ENCODE results near the gene IL12RB2.

Gene IL12RB2

GRCh38 chr1:67322442-67322841, 14.8 kb downstream of the IL12RB2 start:
- no peaks in the 10 kb centered on the region for H3K9me2 ChIP-seq (replicated peaks; ENCODE audit: insufficient read depth, low read length)
- no peaks in the 10 kb centered on the region for H4K20me1 ChIP-seq (ENCODE audit: insufficient read depth, low read length)
- no peak overlapping the region for H3K9ac ChIP-seq (ENCODE audit: low read length)
- H3K27ac ChIP-seq (ENCODE audit: low read length), result no peak overlapping the region
- H3K4me2 ChIP-seq (ENCODE audit: low read depth, low read length), result no peak overlapping the region
- no peaks in the 10 kb centered on the region for H3K27me3 ChIP-seq (replicated peaks; ENCODE audit: insufficient read depth, low read length)
- TF ChIP-seq, protein P1, sequence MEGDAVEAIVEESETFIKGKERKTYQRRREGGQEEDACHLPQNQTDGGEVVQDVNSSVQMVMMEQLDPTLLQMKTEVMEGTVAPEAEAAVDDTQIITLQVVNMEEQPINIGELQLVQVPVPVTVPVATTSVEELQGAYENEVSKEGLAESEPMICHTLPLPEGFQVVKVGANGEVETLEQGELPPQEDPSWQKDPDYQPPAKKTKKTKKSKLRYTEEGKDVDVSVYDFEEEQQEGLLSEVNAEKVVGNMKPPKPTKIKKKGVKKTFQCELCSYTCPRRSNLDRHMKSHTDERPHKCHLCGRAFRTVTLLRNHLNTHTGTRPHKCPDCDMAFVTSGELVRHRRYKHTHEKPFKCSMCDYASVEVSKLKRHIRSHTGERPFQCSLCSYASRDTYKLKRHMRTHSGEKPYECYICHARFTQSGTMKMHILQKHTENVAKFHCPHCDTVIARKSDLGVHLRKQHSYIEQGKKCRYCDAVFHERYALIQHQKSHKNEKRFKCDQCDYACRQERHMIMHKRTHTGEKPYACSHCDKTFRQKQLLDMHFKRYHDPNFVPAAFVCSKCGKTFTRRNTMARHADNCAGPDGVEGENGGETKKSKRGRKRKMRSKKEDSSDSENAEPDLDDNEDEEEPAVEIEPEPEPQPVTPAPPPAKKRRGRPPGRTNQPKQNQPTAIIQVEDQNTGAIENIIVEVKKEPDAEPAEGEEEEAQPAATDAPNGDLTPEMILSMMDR (IDR thresholded peaks at IDR 0.05; ENCODE audit: low read length), result no peak
- TF ChIP-seq EZH2 (optimal IDR thresholded peaks at IDR 0.05; ENCODE audit: low read depth, low read length) (no peak), EZH2phosphoT487 (IDR thresholded peaks at IDR 0.05; ENCODE audit: low read length) (no peak)
- no peak for DNase-seq
- H3K79me2 ChIP-seq (ENCODE audit: low read length), result no peaks in the 10 kb centered on the region
- no peaks in the 10 kb centered on the region for H3K36me3 ChIP-seq (replicated peaks; ENCODE audit: insufficient read depth, low read length)
- no peaks in the 10 kb centered on the region for H3K9me3 ChIP-seq (replicated peaks; ENCODE audit: insufficient read depth, low read length)
- H3F3A ChIP-seq (ENCODE audit: insufficient read depth, low read length), result no peaks in the 10 kb centered on the region
- H3K4me3 ChIP-seq (ENCODE audit: low read length), result no peak overlapping the region
- no peak overlapping the region for H2AFZ ChIP-seq (ENCODE audit: low read length)
- H3K4me1 ChIP-seq (ENCODE audit: low read length), result no peaks in the 10 kb centered on the region

- Histone ChIP-seq H3K79me2 (ENCODE audit: low read length) (no peaks in the 10 kb centered on the region), H3K9me2 (replicated peaks; ENCODE audit: insufficient read depth, low read length) (no peaks in the 10 kb centered on the region), H3K36me3 (replicated peaks; ENCODE audit: insufficient read depth, low read length) (no peaks in the 10 kb centered on the region), H3K9me3 (replicated peaks; ENCODE audit: insufficient read depth, low read length) (no peaks in the 10 kb centered on the region), H3F3A (ENCODE audit: insufficient read depth, low read length) (no peaks in the 10 kb centered on the region), H3K27ac (ENCODE audit: low read length) (no peak overlapping the region), H4K20me1 (ENCODE audit: insufficient read depth, low read length) (no peaks in the 10 kb centered on the region), H3K27me3 (replicated peaks; ENCODE audit: insufficient read depth, low read length) (no peaks in the 10 kb centered on the region), H3K4me2 (ENCODE audit: low read depth, low read length) (no peak overlapping the region), H2AFZ (ENCODE audit: low read length) (no peak overlapping the region), H3K4me3 (ENCODE audit: low read length) (no peak overlapping the region), H3K9ac (ENCODE audit: low read length) (no peak overlapping the region), H3K4me1 (ENCODE audit: low read length) (no peaks in the 10 kb centered on the region)
- DNase-seq, result no peak
- TF ChIP-seq EZH2phosphoT487 (IDR thresholded peaks at IDR 0.05; ENCODE audit: low read length), result no peak
- TF ChIP-seq EZH2 (optimal IDR thresholded peaks at IDR 0.05; ENCODE audit: low read depth, low read length), result no peak
- TF ChIP-seq, protein P1 (IDR thresholded peaks at IDR 0.05; ENCODE audit: low read length), result no peak
These were observed 15.4 kb downstream of the IL12RB2 start for GRCh38 chr1:67323087-67323486.

GRCh38 chr1:67324068-67324467, 16.4 kb downstream of the IL12RB2 start:
- H3K27ac ChIP-seq (ENCODE audit: low read length), result no peak overlapping the region
- H3K9ac ChIP-seq (ENCODE audit: low read length), result no peak overlapping the region
- no peaks in the 10 kb centered on the region for H3F3A ChIP-seq (ENCODE audit: insufficient read depth, low read length)
- DNase-seq, result no peak
- no peak overlapping the region for H3K4me3 ChIP-seq (ENCODE audit: low read length)
- no peaks in the 10 kb centered on the region for H3K79me2 ChIP-seq (ENCODE audit: low read length)
- TF ChIP-seq, protein P1 (IDR thresholded peaks at IDR 0.05; ENCODE audit: low read length), result no peak
- TF ChIP-seq EZH2 (optimal IDR thresholded peaks at IDR 0.05; ENCODE audit: low read depth, low read length) (no peak), EZH2phosphoT487 (IDR thresholded peaks at IDR 0.05; ENCODE audit: low read length) (no peak)
- no peak overlapping the region for H3K4me2 ChIP-seq (ENCODE audit: low read depth, low read length)
- H3K9me2 ChIP-seq (replicated peaks; ENCODE audit: insufficient read depth, low read length), result no peaks in the 10 kb centered on the region
- H2AFZ ChIP-seq (ENCODE audit: low read length), result no peak overlapping the region
- no peaks in the 10 kb centered on the region for H3K27me3 ChIP-seq (replicated peaks; ENCODE audit: insufficient read depth, low read length)
- H3K36me3 ChIP-seq (replicated peaks; ENCODE audit: insufficient read depth, low read length), result no peaks in the 10 kb centered on the region
- H4K20me1 ChIP-seq (ENCODE audit: insufficient read depth, low read length), result no peaks in the 10 kb centered on the region
- H3K9me3 ChIP-seq (replicated peaks; ENCODE audit: insufficient read depth, low read length), result no peaks in the 10 kb centered on the region
- H3K4me1 ChIP-seq (ENCODE audit: low read length), result no peaks in the 10 kb centered on the region

All from MM.1S (cell line).